ENCODE data around the gene PPP1R12A. TPM values are rescaled to one million over a fixed set of nuclear protein-coding genes. Genes with fewer than 3 reads are reported as not detected.

Gene PPP1R12A
- total RNA-seq, 2 experiments from 2014 or later = 44.5 to 65.1 TPM

DNA sequence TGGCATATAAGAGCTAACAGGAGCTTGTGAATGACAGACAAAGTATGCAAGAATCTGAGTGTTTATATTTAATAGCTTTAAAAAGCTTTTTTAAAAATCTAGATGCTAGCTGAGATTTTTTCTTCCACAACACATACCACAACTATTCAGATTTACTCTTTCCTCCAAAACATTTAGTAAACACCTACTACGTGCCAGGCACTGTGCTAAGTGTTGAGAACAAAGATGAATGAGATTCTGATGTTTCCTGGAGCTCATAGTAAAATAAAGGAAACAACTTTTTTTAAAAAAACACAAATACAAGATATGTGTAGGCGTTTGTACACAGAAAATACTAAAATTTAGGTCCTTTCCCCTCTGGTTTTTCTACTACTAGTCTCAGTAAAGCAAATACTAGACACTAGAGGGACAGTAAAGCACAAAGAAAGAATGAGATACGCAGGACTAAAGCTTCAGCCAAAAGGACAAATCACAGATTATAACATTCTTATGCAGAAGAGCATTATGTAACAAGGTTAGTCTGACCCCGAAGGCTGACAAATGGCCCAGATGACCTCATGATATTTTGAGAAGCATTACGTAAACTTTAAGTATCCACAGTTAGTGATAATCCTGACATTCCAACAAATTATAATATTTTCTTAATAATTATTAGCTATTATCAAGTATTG, 165.6 kb downstream of the PPP1R12A start:
- ChIA-PET POLR2A (interaction anchor here (0.6 to 1.7 kb wide), 5 partner anchors 12 to 75 kb away, joined by 3 to 4 read pairs (median 4); no protein-coding TSS in a partner anchor), CTCF (ENCODE audit: unreplicated experiment) (interaction anchor here (1.1 kb wide), 1 partner anchor 78 kb away, joined by 3 read pairs; the partner anchor contains the start of gene PAWR)
- no TSS peak for BruUV-seq (replicated peaks)
- Histone ChIP-seq H3K4me2 (ENCODE audit: low read length) (no peak overlapping the region), H4K20me1 (ENCODE audit: insufficient read depth, low read length) (no peaks in the 10 kb centered on the region), H3K9me2 (ENCODE audit: insufficient read depth, low read length) (no peaks in the 10 kb centered on the region), H3K4me1 (ENCODE audit: insufficient read depth, low read length, poor library complexity, severe bottlenecking) (peaks cover 8% of the 10 kb centered on the region), H3K79me2 (ENCODE audit: insufficient read depth, low read depth, low read length) (no peaks in the 10 kb centered on the region), H3K9me3 (ENCODE audit: low read length) (no peaks in the 10 kb centered on the region), H3K27ac (ENCODE audit: low read depth, low read length, poor library complexity, severe bottlenecking) (no peak overlapping the region), H2AFZ (ENCODE audit: low read length) (no peak overlapping the region), H3K4me3 (ENCODE audit: low read depth, low read length, poor library complexity, severe bottlenecking) (no peak overlapping the region), H3K36me3 (ENCODE audit: insufficient read depth, low read length) (peaks cover 5% of the 10 kb centered on the region; the same call in 1 of the 2 replicates)
- no peak for TF ChIP-seq EZH2phosphoT487 (IDR thresholded peaks at IDR 0.05; ENCODE audit: borderline replicate concordance, low read depth, low read length)
- TF ChIP-seq, protein P1, sequence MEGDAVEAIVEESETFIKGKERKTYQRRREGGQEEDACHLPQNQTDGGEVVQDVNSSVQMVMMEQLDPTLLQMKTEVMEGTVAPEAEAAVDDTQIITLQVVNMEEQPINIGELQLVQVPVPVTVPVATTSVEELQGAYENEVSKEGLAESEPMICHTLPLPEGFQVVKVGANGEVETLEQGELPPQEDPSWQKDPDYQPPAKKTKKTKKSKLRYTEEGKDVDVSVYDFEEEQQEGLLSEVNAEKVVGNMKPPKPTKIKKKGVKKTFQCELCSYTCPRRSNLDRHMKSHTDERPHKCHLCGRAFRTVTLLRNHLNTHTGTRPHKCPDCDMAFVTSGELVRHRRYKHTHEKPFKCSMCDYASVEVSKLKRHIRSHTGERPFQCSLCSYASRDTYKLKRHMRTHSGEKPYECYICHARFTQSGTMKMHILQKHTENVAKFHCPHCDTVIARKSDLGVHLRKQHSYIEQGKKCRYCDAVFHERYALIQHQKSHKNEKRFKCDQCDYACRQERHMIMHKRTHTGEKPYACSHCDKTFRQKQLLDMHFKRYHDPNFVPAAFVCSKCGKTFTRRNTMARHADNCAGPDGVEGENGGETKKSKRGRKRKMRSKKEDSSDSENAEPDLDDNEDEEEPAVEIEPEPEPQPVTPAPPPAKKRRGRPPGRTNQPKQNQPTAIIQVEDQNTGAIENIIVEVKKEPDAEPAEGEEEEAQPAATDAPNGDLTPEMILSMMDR (conservative IDR thresholded peaks at IDR 0.05; ENCODE audit: low read length) = no peak
- intact Hi-C loops (cut with micrococcal nuclease; ENCODE audit: unreplicated experiment) = no loop called here
- DNase-seq (ENCODE audit: low spot score) = no peak

DNA sequence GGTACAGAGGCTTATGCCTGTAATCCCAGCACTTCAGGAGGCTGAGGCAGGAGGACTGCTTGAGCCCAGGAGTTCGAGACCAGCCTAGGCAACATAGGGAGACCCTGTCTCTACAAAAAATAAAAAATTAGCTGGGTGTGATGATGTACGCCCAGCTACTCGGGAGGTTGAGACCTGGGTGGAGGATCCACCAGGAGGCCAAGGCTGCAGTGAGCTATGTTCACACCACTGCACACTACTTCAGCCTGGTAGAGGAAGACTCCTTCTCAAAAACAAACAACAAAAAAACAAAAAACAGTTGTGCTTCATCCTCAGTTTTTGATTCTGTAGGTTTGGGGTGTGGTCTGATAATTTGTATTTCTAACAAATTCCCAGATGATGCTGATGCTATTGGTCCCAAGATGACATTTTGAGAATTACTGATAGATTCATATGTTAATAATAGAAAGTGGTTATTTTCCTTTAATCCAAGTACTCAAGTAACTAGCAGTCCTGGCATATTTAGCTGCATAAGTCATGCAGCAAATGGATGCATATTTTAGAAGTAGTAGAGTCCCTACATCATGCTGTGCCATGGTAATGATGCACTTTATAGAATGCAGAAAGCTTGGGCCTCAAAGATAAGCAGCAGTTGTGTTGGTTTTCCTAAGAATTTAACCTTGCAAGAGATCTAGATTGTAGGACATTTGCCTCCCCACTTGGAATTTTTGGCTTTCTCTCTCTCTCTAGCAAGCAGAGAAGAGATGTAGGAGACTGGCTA, 168.0 kb downstream of the PPP1R12A start:
- ChIA-PET CTCF (ENCODE audit: unreplicated experiment) (no interaction called here), POLR2A (interaction anchor here (2.2 kb wide), 1 partner anchor 12 kb away, joined by 6 read pairs; no protein-coding TSS in a partner anchor)
- no peak for DNase-seq (ENCODE audit: low spot score)
- peaks cover 8% of the 10 kb centered on the region for H3K4me1 ChIP-seq (ENCODE audit: insufficient read depth, low read length, poor library complexity, severe bottlenecking)
- no peaks in the 10 kb centered on the region for H3K9me3 ChIP-seq (ENCODE audit: low read length)
- intact Hi-C loops (cut with micrococcal nuclease; ENCODE audit: unreplicated experiment) = no loop called here
- H3K4me3 ChIP-seq (ENCODE audit: low read depth, low read length, poor library complexity, severe bottlenecking) = no peak overlapping the region
- H3K27ac ChIP-seq (ENCODE audit: low read depth, low read length, poor library complexity, severe bottlenecking) = no peak overlapping the region
- no peaks in the 10 kb centered on the region for H3K36me3 ChIP-seq (ENCODE audit: insufficient read depth, low read length)
- H4K20me1 ChIP-seq (ENCODE audit: insufficient read depth, low read length) = no peaks in the 10 kb centered on the region
- TF ChIP-seq, protein P1 (conservative IDR thresholded peaks at IDR 0.05; ENCODE audit: low read length) = no peak
- TF ChIP-seq EZH2phosphoT487 (IDR thresholded peaks at IDR 0.05; ENCODE audit: borderline replicate concordance, low read depth, low read length) = no peak
- no TSS peak for BruUV-seq (replicated peaks)
- no peaks in the 10 kb centered on the region for H3K79me2 ChIP-seq (ENCODE audit: insufficient read depth, low read depth, low read length)
- no peak overlapping the region for H2AFZ ChIP-seq (ENCODE audit: low read length)
- no peaks in the 10 kb centered on the region for H3K9me2 ChIP-seq (ENCODE audit: insufficient read depth, low read length)
- no peak overlapping the region for H3K4me2 ChIP-seq (ENCODE audit: low read length)
